Measurements from ENCODE around the gene PROX2.

DNA sequence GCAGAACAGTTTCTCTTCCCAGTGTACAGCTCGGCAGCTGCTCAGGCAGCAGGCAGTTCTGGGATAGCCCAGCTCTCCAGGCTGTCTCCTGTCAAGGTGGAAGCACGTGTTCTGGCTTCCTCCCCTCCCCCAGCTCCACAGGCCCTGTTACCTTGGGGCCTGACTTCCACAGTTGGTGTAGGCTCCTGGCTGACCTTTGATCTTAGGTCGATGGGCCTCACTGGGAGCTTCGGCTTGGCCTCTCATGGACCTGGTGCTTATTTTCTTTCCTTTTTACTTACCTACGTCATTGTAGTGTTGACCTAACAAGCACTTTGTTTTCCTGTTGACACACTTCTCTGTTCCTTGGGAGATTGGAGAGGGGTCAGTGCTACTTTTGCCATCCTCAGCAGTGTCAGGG lies 22.7 kb upstream of the PROX2 start:
- TF ChIP-seq POLR2A (IDR thresholded peaks at IDR 0.05): no peak
- TF ChIP-seq, protein P1, sequence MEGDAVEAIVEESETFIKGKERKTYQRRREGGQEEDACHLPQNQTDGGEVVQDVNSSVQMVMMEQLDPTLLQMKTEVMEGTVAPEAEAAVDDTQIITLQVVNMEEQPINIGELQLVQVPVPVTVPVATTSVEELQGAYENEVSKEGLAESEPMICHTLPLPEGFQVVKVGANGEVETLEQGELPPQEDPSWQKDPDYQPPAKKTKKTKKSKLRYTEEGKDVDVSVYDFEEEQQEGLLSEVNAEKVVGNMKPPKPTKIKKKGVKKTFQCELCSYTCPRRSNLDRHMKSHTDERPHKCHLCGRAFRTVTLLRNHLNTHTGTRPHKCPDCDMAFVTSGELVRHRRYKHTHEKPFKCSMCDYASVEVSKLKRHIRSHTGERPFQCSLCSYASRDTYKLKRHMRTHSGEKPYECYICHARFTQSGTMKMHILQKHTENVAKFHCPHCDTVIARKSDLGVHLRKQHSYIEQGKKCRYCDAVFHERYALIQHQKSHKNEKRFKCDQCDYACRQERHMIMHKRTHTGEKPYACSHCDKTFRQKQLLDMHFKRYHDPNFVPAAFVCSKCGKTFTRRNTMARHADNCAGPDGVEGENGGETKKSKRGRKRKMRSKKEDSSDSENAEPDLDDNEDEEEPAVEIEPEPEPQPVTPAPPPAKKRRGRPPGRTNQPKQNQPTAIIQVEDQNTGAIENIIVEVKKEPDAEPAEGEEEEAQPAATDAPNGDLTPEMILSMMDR (IDR thresholded peaks at IDR 0.05): no peak

Measured in adrenal gland (tissue), 5 donors.